PC-3 (cell line): ENCODE data around the gene ACSS3. TPM values are rescaled to one million over a fixed set of nuclear protein-coding genes. Genes with fewer than 3 reads are reported as not detected.

Experiments used
- ATAC-seq: fragments of 200-7000 bp; cut with Tn5 transposase; 2 replicates; pipeline ENCODE4 v1.9.1; 2020; ENCODE audit warnings: mild to moderate bottlenecking, moderate library complexity
- BruUV-seq: library from RNA; stranded (reverse); fragments of 400-500 nt; replicated peaks from 2 replicates; lab custom pipeline; 2021; lab: Mats Ljungman, UMichigan
- CTCF ChIA-PET: fragments of 300-600 bp; sonication (Branson Sonifier 250); formaldehyde crosslinking; loops from one replicate; lab custom pipeline; 2022; ENCODE audit warnings: antibody characterized with exemption; lab: Charles Lee
- POLR2A ChIA-PET: fragments of 300-600 bp; sonication (Branson Sonifier 250); formaldehyde crosslinking; loops from one replicate; lab custom pipeline; 2022; ENCODE audit warnings: antibody characterized with exemption; ENCODE audit not compliant: unreplicated experiment; lab: Charles Lee
- DNase-seq: peaks from one replicate; pipeline ENCODE4 v3.0.0-alpha.2; 2015
- H2AFZ ChIP-seq: fragments of 300-600 bp; sonication (generic); 2 replicates; pipeline ENCODE4 v1.6.0; 2016; ENCODE audit warnings: antibody characterized with exemption, low read length
- H3F3A ChIP-seq: fragments of 300-600 bp; sonication (generic); one replicate; pipeline ENCODE4 v1.6.0; 2017; ENCODE audit warnings: antibody characterized with exemption, low read length, control low read depth, mild to moderate bottlenecking; ENCODE audit not compliant: unreplicated experiment
- H3K27ac ChIP-seq: fragments of 300-600 bp; sonication (generic); 2 replicates; pipeline ENCODE4 v1.5.1; 2016; ENCODE audit warnings: mild to moderate bottlenecking, low read length
- H3K27me3 ChIP-seq: fragments of 300-600 bp; sonication (generic); 2 replicates; pipeline ENCODE4 v1.6.1; 2016; ENCODE audit warnings: low read length, mixed read lengths
- H3K36me3 ChIP-seq: fragments of 300-600 bp; sonication (generic); 2 replicates; pipeline ENCODE4 v1.6.1; 2016; ENCODE audit warnings: low read depth, mixed run types, low read length, mixed read lengths
- H3K4me1 ChIP-seq: fragments of 300-600 bp; sonication (generic); 2 replicates; pipeline ENCODE4 v1.5.1; 2016; ENCODE audit warnings: low read length; ENCODE audit not compliant: insufficient read depth
- H3K4me2 ChIP-seq: fragments of 300-600 bp; sonication (generic); 2 replicates; pipeline ENCODE4 v1.6.0; 2016; ENCODE audit warnings: low read length
- H3K4me3 ChIP-seq: fragments of 300-600 bp; sonication (generic); 2 replicates; pipeline ENCODE4 v1.5.1; 2016; ENCODE audit warnings: mild to moderate bottlenecking, low read length, mixed read lengths
- H3K79me2 ChIP-seq: fragments of 300-600 bp; sonication (generic); 2 replicates; pipeline ENCODE4 v1.6.1; 2017; ENCODE audit warnings: low read length, mixed read lengths
- H3K9ac ChIP-seq: fragments of 300-600 bp; sonication (generic); 2 replicates; pipeline ENCODE4 v1.6.0; 2016; ENCODE audit warnings: mild to moderate bottlenecking, low read length
- H3K9me2 ChIP-seq: fragments of 300-600 bp; sonication (generic); replicated peaks from 2 replicates; pipeline ENCODE4 v1.6.1; 2016; ENCODE audit warnings: mixed run types, low read length, mixed read lengths
- H3K9me3 ChIP-seq: fragments of 300-600 bp; sonication (generic); 2 replicates; pipeline ENCODE4 v1.6.1; 2016; ENCODE audit warnings: low read length, mixed read lengths
- H4K20me1 ChIP-seq: fragments of 300-600 bp; sonication (generic); 2 replicates; pipeline ENCODE4 v1.6.1; 2016; ENCODE audit warnings: low read length, mixed read lengths
- CTCF ChIP-seq: fragments of 300-600 bp; sonication (generic); conservative IDR thresholded peaks from 2 replicates; pipeline ENCODE4 v1.5.1; 2017; ENCODE audit warnings: antibody characterized with exemption, low read depth, mild to moderate bottlenecking, low read length
- EZH2 ChIP-seq: fragments of 300-600 bp; sonication (generic); IDR thresholded peaks from one replicate; pipeline ENCODE4 v1.6.1; 2017; ENCODE audit warnings: antibody characterized with exemption, mild to moderate bottlenecking, low read length; ENCODE audit not compliant: unreplicated experiment
- EZH2phosphoT487 ChIP-seq: fragments of 300-600 bp; sonication (generic); IDR thresholded peaks from 2 replicates; pipeline ENCODE4 v1.6.1; 2018; ENCODE audit warnings: mild to moderate bottlenecking, antibody characterized with exemption, low read length, borderline replicate concordance
- intact Hi-C: fragments of 100-400 bp; cut with micrococcal nuclease; formaldehyde crosslinking; loops from 2 replicates; pipeline ENCODE4 v1.9.0; 2023
- total RNA-seq: library from RNA; depleted of rRNA; stranded (reverse); fragments of >200 nt; gene quantifications from 2 replicates; pipeline ENCODE4 v1.2.3, GENCODE V29; 2014

ACSS3 gene
- total RNA-seq, 1 experiment from 2014 or later, result not detected

GRCh38 chr12:81166790-81167189 is 88.9 kb downstream of the ACSS3 start:
- no peaks in the 10 kb centered on the region for H4K20me1 ChIP-seq
- no peak overlapping the region for H3K9ac ChIP-seq
- no peak overlapping the region for H2AFZ ChIP-seq
- ATAC-seq (no peak), DNase-seq (no peak)
- H3K4me2 ChIP-seq, result no peak overlapping the region
- intact Hi-C loops, result no loop called here
- TF ChIP-seq CTCF, result no peak
- no peak for TF ChIP-seq EZH2phosphoT487
- no peaks in the 10 kb centered on the region for H3K36me3 ChIP-seq
- no peak overlapping the region for H3K27ac ChIP-seq
- H3K9me3 ChIP-seq, result no peaks in the 10 kb centered on the region
- no peaks in the 10 kb centered on the region for H3K4me1 ChIP-seq
- ChIA-PET CTCF (no interaction called here), POLR2A (no interaction called here)
- no TSS peak for BruUV-seq
- no peak overlapping the region for H3K4me3 ChIP-seq
- H3F3A ChIP-seq, result no peaks in the 10 kb centered on the region
- H3K27me3 ChIP-seq, result no peaks in the 10 kb centered on the region
- H3K9me2 ChIP-seq, result no peaks in the 10 kb centered on the region
- no peaks in the 10 kb centered on the region for H3K79me2 ChIP-seq

- Histone ChIP-seq H4K20me1 (no peaks in the 10 kb centered on the region), H3K9me2 (no peaks in the 10 kb centered on the region), H3F3A (no peaks in the 10 kb centered on the region), H2AFZ (no peak overlapping the region), H3K36me3 (no peaks in the 10 kb centered on the region), H3K4me2 (no peak overlapping the region), H3K79me2 (no peaks in the 10 kb centered on the region), H3K4me3 (no peak overlapping the region), H3K4me1 (no peaks in the 10 kb centered on the region), H3K27ac (no peak overlapping the region), H3K27me3 (no peaks in the 10 kb centered on the region), H3K9me3 (no peaks in the 10 kb centered on the region), H3K9ac (no peak overlapping the region)
- DNase-seq (peak; percentile 14), ATAC-seq (no peak)
- TF ChIP-seq EZH2, result no peak
- BruUV-seq, result no TSS peak
- intact Hi-C loops, result no loop called here
- POLR2A ChIA-PET, result no interaction called here
- CTCF ChIA-PET, result no interaction called here
Measured at GRCh38 chr12:81167694-81168093, 89.8 kb downstream of the ACSS3 start.

DNA sequence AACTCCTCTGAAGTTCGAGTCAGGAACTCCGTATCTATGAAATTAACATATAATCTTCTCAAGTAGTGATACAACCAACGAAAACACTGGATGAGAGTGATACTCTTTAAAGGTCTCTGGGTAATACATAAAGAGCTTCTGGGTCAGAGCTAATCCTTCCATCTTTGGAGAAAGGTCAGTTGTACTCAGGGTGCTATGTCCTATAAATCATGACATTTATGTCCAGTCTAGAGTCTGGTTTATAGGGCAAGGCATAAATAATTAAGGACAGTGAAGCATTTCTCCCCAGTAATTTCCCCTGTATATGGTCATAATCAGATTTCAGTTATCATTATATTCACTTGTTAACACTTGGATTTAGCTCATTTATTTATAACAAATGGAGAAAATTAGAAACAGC is 90.6 kb downstream of the ACSS3 start:
- Histone ChIP-seq H3K9me2 (no peaks in the 10 kb centered on the region), H2AFZ (no peak overlapping the region), H3K4me1 (no peaks in the 10 kb centered on the region), H3K79me2 (no peaks in the 10 kb centered on the region), H4K20me1 (no peaks in the 10 kb centered on the region), H3K36me3 (no peaks in the 10 kb centered on the region), H3K27ac (no peak overlapping the region), H3F3A (no peaks in the 10 kb centered on the region), H3K9ac (no peak overlapping the region), H3K4me2 (no peak overlapping the region), H3K9me3 (no peaks in the 10 kb centered on the region), H3K27me3 (no peaks in the 10 kb centered on the region), H3K4me3 (no peak overlapping the region)
- DNase-seq (no peak), ATAC-seq (no peak)
- ChIA-PET POLR2A (no interaction called here), CTCF (no interaction called here)
- BruUV-seq, result no TSS peak
- intact Hi-C loops, result no loop called here
- TF ChIP-seq CTCF, result no peak
- no peak for TF ChIP-seq EZH2phosphoT487
- TF ChIP-seq EZH2, result no peak
